ENCODE measurements around the gene CTTNBP2. TPM values are rescaled to one million over a fixed set of nuclear protein-coding genes. Genes with fewer than 3 reads are reported as not detected.

CTTNBP2 gene
- total RNA-seq, 2 donors from 2014 or later: not detected

- no peak overlapping the region for H3K27ac Mint-ChIP-seq
- ATAC-seq (no peak), DNase-seq (ENCODE audit: low spot score in 2 of 2) (no peak)
- no peaks in the 10 kb centered on the region for H3K9me3 Mint-ChIP-seq
- H3K36me3 Mint-ChIP-seq: no peaks in the 10 kb centered on the region
Measured at GRCh38 chr7:117784315-117784714, 88.9 kb downstream of the CTTNBP2 start.

- ATAC-seq: no peak
- DNase-seq (ENCODE audit: low spot score in 2 of 2): no peak
- H3K27ac Mint-ChIP-seq: no peak overlapping the region
- H3K9me3 Mint-ChIP-seq: no peaks in the 10 kb centered on the region
- H3K36me3 Mint-ChIP-seq: no peaks in the 10 kb centered on the region
Measured at GRCh38 chr7:117782761-117783160, 90.5 kb downstream of the CTTNBP2 start.

GRCh38 chr7:117781707-117782106 lies 91.5 kb downstream of the CTTNBP2 start:
- no peak for DNase-seq (ENCODE audit: low spot score in 2 of 2)
- Mint-ChIP-seq H3K36me3 (no peaks in the 10 kb centered on the region), H3K9me3 (no peaks in the 10 kb centered on the region), H3K27ac (no peak overlapping the region)
- no peak for ATAC-seq

GRCh38 chr7:117780832-117781231 lies 92.4 kb downstream of the CTTNBP2 start:
- DNase-seq (ENCODE audit: low spot score in 2 of 2) (no peak), ATAC-seq (no peak)
- no peaks in the 10 kb centered on the region for H3K36me3 Mint-ChIP-seq
- no peaks in the 10 kb centered on the region for H3K9me3 Mint-ChIP-seq
- no peak overlapping the region for H3K27ac Mint-ChIP-seq

- DNase-seq (ENCODE audit: low spot score in 2 of 2) (no peak), ATAC-seq (no peak)
- Mint-ChIP-seq H3K27ac (no peak overlapping the region), H3K36me3 (no peaks in the 10 kb centered on the region), H3K9me3 (no peaks in the 10 kb centered on the region)
Measured at GRCh38 chr7:117777335-117778142, 95.7 kb downstream of the CTTNBP2 start.

- no peaks in the 10 kb centered on the region for H3K9me3 Mint-ChIP-seq
- no peak overlapping the region for H3K27ac Mint-ChIP-seq
- no peaks in the 10 kb centered on the region for H3K36me3 Mint-ChIP-seq
Measured at GRCh38 chr7:117776224-117776623, 97.0 kb downstream of the CTTNBP2 start.

GRCh38 chr7:117775801-117776200 lies 97.4 kb downstream of the CTTNBP2 start:
- ATAC-seq (no peak), DNase-seq (ENCODE audit: low spot score in 2 of 2) (no peak)
- H3K36me3 Mint-ChIP-seq: no peaks in the 10 kb centered on the region
- H3K9me3 Mint-ChIP-seq: no peaks in the 10 kb centered on the region
- H3K27ac Mint-ChIP-seq: no peak overlapping the region

More at GRCh38 chr7:117776224-117776623, 97.0 kb downstream of the CTTNBP2 start:
- DNase-seq (ENCODE audit: low spot score in 2 of 2) (no peak), ATAC-seq (no peak)

- H3K27ac Mint-ChIP-seq: no peak overlapping the region
- no peaks in the 10 kb centered on the region for H3K36me3 Mint-ChIP-seq
- no peak for DNase-seq (ENCODE audit: low spot score in 2 of 2)
- no peak for ATAC-seq
- H3K9me3 Mint-ChIP-seq: no peaks in the 10 kb centered on the region
Measured at GRCh38 chr7:117774943-117775342, 98.3 kb downstream of the CTTNBP2 start.

GRCh38 chr7:117772421-117772820 lies 100.8 kb downstream of the CTTNBP2 start:
- Mint-ChIP-seq H3K9me3 (no peaks in the 10 kb centered on the region), H3K36me3 (no peaks in the 10 kb centered on the region), H3K27ac (no peak overlapping the region)
- no peak for DNase-seq (ENCODE audit: low spot score in 2 of 2)
- no peak for ATAC-seq

- Mint-ChIP-seq H3K27ac (no peak overlapping the region), H3K36me3 (no peaks in the 10 kb centered on the region), H3K9me3 (no peaks in the 10 kb centered on the region)
- DNase-seq (ENCODE audit: low spot score in 2 of 2) (no peak), ATAC-seq (no peak)
Measured at GRCh38 chr7:117771756-117772155, 101.5 kb downstream of the CTTNBP2 start.

- Mint-ChIP-seq H3K27ac (no peak overlapping the region), H3K9me3 (no peaks in the 10 kb centered on the region), H3K36me3 (no peaks in the 10 kb centered on the region)
- ATAC-seq (no peak), DNase-seq (ENCODE audit: low spot score in 2 of 2) (no peak)
Measured at GRCh38 chr7:117769085-117769484, 104.2 kb downstream of the CTTNBP2 start.

- Mint-ChIP-seq H3K9me3 (no peaks in the 10 kb centered on the region), H3K27ac (no peak overlapping the region), H3K36me3 (no peaks in the 10 kb centered on the region)
- DNase-seq (ENCODE audit: low spot score in 2 of 2) (no peak), ATAC-seq (no peak)
Measured at GRCh38 chr7:117767951-117768350, 105.3 kb downstream of the CTTNBP2 start.

- ATAC-seq: no peak
- DNase-seq (ENCODE audit: low spot score in 2 of 2): no peak
- H3K27ac Mint-ChIP-seq: no peak overlapping the region
- H3K36me3 Mint-ChIP-seq: no peaks in the 10 kb centered on the region
- peaks cover 0 to 5% of the 10 kb centered on the region in 2 donors for H3K9me3 Mint-ChIP-seq
Measured at GRCh38 chr7:117766913-117767312, 106.3 kb downstream of the CTTNBP2 start.

- H3K9me3 Mint-ChIP-seq: peaks cover 0 to 5% of the 10 kb centered on the region in 2 donors
- no peak overlapping the region for H3K27ac Mint-ChIP-seq
- H3K36me3 Mint-ChIP-seq: no peaks in the 10 kb centered on the region
- ATAC-seq (no peak), DNase-seq (ENCODE audit: low spot score in 2 of 2) (no peak)
Measured at GRCh38 chr7:117764031-117764430, 109.2 kb downstream of the CTTNBP2 start.

- no peak for DNase-seq (ENCODE audit: low spot score in 2 of 2)
Measured at GRCh38 chr7:117762055-117762454, 111.2 kb downstream of the CTTNBP2 start.

GRCh38 chr7:117759950-117760640 lies 113.1 kb downstream of the CTTNBP2 start:
- no peak for DNase-seq (ENCODE audit: low spot score in 2 of 2)
- ATAC-seq: no peak
- H3K36me3 Mint-ChIP-seq: no peaks in the 10 kb centered on the region
- peaks cover 0 to 5% of the 10 kb centered on the region in 2 donors for H3K9me3 Mint-ChIP-seq
- H3K27ac Mint-ChIP-seq: no peak overlapping the region

More at GRCh38 chr7:117762055-117762454, 111.2 kb downstream of the CTTNBP2 start:
- peaks cover 0 to 5% of the 10 kb centered on the region in 2 donors for H3K9me3 Mint-ChIP-seq
- ATAC-seq: no peak
- no peaks in the 10 kb centered on the region for H3K36me3 Mint-ChIP-seq
- no peak overlapping the region for H3K27ac Mint-ChIP-seq

GRCh38 chr7:117757440-117757839 lies 115.8 kb downstream of the CTTNBP2 start:
- no peaks in the 10 kb centered on the region for H3K36me3 Mint-ChIP-seq
- no peak overlapping the region for H3K27ac Mint-ChIP-seq
- peaks cover 0 to under 1% of the 10 kb centered on the region in 2 donors for H3K9me3 Mint-ChIP-seq
- DNase-seq (ENCODE audit: low spot score in 2 of 2) (no peak), ATAC-seq (no peak)
